Vagina (tissue), 2 donors: ENCODE measurements around the gene MLF2. TPM values are rescaled to one million over a fixed set of nuclear protein-coding genes. Genes with fewer than 3 reads are reported as not detected.
A peak's percentile ranks its signal among the peaks of the same experiment; 100 is the strongest.

Experiments used
- DNase-seq, 2 donors: peaks; one replicate each; pipeline ENCODE4 v3.0.0-alpha.2; 2017; ENCODE audit errors: extremely low spot score in 2 of 2
- H3K27ac ChIP-seq: fragments of 200-600 bp; sonication (generic); one replicate; pipeline ENCODE4 v1.5.1; 2019
- H3K27me3 ChIP-seq: fragments of 200-600 bp; sonication (generic); one replicate; pipeline ENCODE4 v1.5.1; 2019
- H3K36me3 ChIP-seq, 2 donors: fragments of 200-600 bp; sonication (generic); one replicate each; pipeline ENCODE4 v1.5.1; 2017 to 2019
- H3K4me1 ChIP-seq: fragments of 200-600 bp; sonication (generic); one replicate; pipeline ENCODE4 v1.5.1; 2019
- H3K4me3 ChIP-seq, 2 donors: fragments of 200-600 bp; sonication (generic); 1 replicate in 1 of 2; 2 replicates in 1 of 2; pipeline ENCODE4 v1.5.1; 2016 to 2019
- H3K9me3 ChIP-seq: fragments of 200-600 bp; sonication (generic); one replicate; pipeline ENCODE4 v1.5.1; 2019
- POLR2A ChIP-seq, 2 donors: fragments of 450-650 bp; IDR thresholded peaks; one replicate each; pipeline ENCODE4 v1.6.1; 2017; ENCODE audit warnings: antibody characterized with exemption in 2 of 2, mild to moderate bottlenecking in 2 of 2, moderate library complexity in 2 of 2
- POLR2AphosphoS5 ChIP-seq, 2 donors: sonication (generic); formaldehyde crosslinking; IDR thresholded peaks; one replicate each; pipeline ENCODE4 v1.9.0; 2017; ENCODE audit warnings: antibody characterized with exemption in 2 of 2, mild to moderate bottlenecking in 2 of 2, low read depth in 1 of 2; ENCODE audit not compliant: insufficient read depth in 1 of 2
- intact Hi-C: fragments of 100-400 bp; cut with DNase I; formaldehyde crosslinking; loops from one replicate; pipeline ENCODE4 v1.15.1; 2023
- total RNA-seq: library from RNA; depleted of rRNA; stranded (reverse); fragments of >200 nt; gene quantifications from one replicate; pipeline ENCODE4 v1.2.3, GENCODE V29; 2016
- TF ChIP-seq, protein P1 (sequence below), 3 experiments: fragments of 450-650 bp in 2 of 3; fragments of 200-600 bp in 1 of 3; sonication (generic) in 1 of 3; IDR thresholded peaks; one replicate each; pipeline ENCODE4 v1.5.1; 2017 to 2019; ENCODE audit warnings: antibody characterized with exemption in 3 of 3, mild to moderate bottlenecking in 2 of 3, moderate library complexity in 2 of 3

The MLF2 gene
- total RNA-seq, 1 donor from 2014 or later: 150 TPM

DNA sequence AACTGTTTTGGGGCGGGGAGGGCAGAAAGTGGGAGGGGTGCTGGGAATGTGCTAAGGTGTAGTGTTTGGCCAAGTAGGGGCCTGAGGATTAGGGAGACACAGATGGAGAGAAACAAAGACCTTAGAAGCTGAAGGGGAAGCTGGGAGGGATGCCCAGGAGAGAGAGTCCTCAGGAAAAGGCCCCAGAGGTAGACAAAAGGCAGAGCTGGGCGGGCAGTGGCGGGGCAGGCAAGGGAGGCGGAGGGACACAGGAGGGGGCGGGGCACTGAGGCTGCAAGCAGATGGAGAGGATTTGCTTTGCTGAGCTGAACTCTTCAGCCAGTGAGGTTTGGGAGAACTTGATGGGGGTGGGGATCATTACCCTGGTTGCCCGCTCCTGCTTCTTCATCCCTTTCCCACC lies 16.0 kb upstream of the MLF2 start:
- Histone ChIP-seq H3K4me1 (peaks cover 64% of the 10 kb centered on the region), H3K4me3 (peak overlapping the region; percentile 75 to 98), H3K27me3 (no peaks in the 10 kb centered on the region), H3K9me3 (no peaks in the 10 kb centered on the region), H3K36me3 (peaks cover 0 to 20% of the 10 kb centered on the region in 2 donors), H3K27ac (peak overlapping the region; percentile 97)
- intact Hi-C loops: loop anchor here (5.0 kb wide), 1 partner anchor 58 kb away; the partner anchor contains the start of gene P3H3
- no peak for DNase-seq
- no peak for TF ChIP-seq POLR2AphosphoS5 (IDR thresholded peaks at IDR 0.05; ENCODE audit: insufficient read depth in 1 of 2, low read depth in 1 of 2)
- no peak for TF ChIP-seq POLR2A (IDR thresholded peaks at IDR 0.05)
- TF ChIP-seq, protein P1, sequence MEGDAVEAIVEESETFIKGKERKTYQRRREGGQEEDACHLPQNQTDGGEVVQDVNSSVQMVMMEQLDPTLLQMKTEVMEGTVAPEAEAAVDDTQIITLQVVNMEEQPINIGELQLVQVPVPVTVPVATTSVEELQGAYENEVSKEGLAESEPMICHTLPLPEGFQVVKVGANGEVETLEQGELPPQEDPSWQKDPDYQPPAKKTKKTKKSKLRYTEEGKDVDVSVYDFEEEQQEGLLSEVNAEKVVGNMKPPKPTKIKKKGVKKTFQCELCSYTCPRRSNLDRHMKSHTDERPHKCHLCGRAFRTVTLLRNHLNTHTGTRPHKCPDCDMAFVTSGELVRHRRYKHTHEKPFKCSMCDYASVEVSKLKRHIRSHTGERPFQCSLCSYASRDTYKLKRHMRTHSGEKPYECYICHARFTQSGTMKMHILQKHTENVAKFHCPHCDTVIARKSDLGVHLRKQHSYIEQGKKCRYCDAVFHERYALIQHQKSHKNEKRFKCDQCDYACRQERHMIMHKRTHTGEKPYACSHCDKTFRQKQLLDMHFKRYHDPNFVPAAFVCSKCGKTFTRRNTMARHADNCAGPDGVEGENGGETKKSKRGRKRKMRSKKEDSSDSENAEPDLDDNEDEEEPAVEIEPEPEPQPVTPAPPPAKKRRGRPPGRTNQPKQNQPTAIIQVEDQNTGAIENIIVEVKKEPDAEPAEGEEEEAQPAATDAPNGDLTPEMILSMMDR (IDR thresholded peaks at IDR 0.05): no peak

DNA sequence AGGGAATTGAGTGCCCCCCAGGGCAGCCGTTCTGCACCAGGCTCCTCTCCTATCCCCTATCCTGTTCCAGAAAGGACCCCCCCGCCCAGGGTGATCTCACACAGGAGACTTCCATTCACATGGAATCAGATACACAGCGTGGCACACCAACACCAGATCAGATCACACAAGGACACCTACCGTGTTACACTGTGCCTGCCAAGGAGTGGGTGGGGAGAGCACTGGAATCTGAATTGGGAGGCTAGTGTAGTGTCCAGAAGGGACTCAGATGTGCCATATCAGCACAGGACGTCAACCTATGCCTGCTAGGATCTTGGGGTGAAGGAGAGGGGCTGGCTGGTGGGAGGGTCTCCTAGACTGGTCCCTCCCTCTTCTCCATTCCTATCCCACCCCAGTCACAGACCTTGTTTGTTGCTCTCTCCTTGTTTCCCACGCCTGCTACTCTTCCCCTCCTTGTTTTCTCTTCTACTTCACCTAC lies 15.5 kb upstream of the MLF2 start:
- peaks cover 0 to 20% of the 10 kb centered on the region in 2 donors for H3K36me3 ChIP-seq
- no peak for TF ChIP-seq POLR2A (IDR thresholded peaks at IDR 0.05)
- TF ChIP-seq, protein P1 (IDR thresholded peaks at IDR 0.05): no peak
- no peak for TF ChIP-seq POLR2AphosphoS5 (IDR thresholded peaks at IDR 0.05; ENCODE audit: insufficient read depth in 1 of 2, low read depth in 1 of 2)
- intact Hi-C loops: loop anchor here (5.0 kb wide), 1 partner anchor 59 kb away; the partner anchor contains the start of gene P3H3
- H3K4me1 ChIP-seq: peaks cover 66% of the 10 kb centered on the region
- no peaks in the 10 kb centered on the region for H3K27me3 ChIP-seq
- H3K9me3 ChIP-seq: no peaks in the 10 kb centered on the region
- no peak for DNase-seq
- peak overlapping the region; percentile 97 for H3K27ac ChIP-seq
- H3K4me3 ChIP-seq: peak overlapping the region; percentile 75 to 98

DNA sequence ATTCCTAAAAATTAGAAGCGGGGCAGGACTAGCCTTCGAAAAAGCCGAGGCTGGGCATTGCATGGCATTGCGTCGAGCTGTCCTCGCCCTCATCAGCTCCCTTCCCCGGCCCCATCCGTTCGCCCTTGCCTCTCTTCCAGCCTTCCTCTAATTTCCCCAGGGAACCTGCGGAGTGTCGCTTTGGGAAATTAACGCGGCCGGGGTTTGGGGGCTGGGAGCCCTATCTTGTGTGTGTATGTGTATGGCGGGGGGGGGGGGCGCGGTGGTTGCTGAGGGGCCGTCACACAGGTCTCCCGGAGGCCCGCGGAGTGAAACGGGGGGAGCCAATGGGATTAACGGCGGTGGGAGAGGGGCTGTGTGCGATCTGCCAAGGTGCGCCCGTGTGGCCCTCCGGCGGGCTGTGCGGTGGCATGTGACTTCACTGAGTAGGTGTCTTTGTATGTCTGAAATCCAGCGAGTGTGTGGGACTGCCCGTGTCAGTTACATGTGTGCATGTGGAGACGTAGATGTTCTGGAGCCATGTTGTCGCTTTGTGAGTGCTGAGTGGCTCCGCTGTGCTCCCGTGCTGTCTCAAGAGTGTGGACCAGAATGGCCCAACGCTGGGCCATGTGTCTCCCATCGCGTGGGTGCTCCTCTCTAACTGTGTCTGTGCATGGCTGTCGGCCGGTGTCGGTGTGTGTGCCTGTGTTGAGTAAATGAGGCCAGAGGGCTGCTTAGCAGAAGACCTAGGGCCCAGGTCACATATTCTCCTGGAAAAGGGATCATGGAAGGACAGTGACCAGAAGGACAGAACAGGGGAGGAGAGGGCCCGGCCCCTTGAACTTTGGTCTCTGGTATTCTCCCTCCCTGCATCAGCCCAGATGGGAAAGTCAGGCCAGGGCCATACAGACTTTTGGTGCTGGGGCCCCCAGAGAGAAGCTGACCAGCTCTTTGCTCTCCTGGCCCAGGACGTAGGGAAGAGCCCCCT lies 14.7 kb upstream of the MLF2 start:
- no peak for DNase-seq
- intact Hi-C loops: loop anchor here (5.0 kb wide), 1 partner anchor 60 kb away; the partner anchor contains the start of gene P3H3
- H3K27ac ChIP-seq: peak overlapping the region; percentile 97
- H3K27me3 ChIP-seq: no peaks in the 10 kb centered on the region
- H3K36me3 ChIP-seq: peaks cover 0 to 20% of the 10 kb centered on the region in 2 donors
- H3K9me3 ChIP-seq: no peaks in the 10 kb centered on the region
- H3K4me1 ChIP-seq: peaks cover 74% of the 10 kb centered on the region
- peak overlapping the region; percentile 75 to 98 for H3K4me3 ChIP-seq
- TF ChIP-seq POLR2AphosphoS5 (IDR thresholded peaks at IDR 0.05; ENCODE audit: insufficient read depth in 1 of 2, low read depth in 1 of 2) (no peak), POLR2A (IDR thresholded peaks at IDR 0.05) (no peak)
- TF ChIP-seq, protein P1 (IDR thresholded peaks at IDR 0.05): no peak

DNA sequence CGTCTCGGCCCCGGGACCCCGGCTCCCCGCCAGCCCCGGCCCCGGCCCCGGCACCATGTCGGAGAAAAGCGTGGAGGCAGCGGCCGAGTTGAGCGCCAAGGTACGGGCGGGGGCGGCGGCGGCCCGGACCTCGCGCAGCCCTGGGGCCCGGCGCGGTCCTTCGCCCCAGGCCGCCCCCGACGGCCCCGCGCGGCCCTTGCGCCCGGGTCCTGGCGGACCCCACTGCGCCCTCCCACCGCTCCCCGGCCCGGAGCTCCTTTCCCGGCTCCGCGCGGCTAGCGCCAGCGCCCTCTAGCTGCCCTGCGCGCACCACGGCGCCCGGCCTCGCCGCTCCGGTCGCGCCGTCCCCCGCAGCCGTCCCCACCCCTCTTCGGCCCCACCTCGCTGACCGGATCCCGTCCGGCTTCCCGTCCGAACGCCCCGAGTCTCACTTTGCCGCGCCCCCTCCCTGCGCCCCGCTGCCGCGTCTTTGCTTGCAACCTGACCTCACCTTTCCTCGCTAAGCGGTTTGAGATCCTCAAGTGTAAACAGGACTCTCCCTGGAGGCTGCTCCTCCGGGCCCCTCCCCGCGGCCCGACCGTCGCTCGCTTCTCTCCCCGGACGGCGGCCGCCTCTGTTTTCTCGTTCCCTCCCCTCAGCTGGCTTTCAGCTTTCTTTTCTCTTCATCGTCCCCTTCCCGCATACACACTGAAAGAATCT lies 13.9 kb upstream of the MLF2 start:
- peaks cover 0 to 20% of the 10 kb centered on the region in 2 donors for H3K36me3 ChIP-seq
- no peaks in the 10 kb centered on the region for H3K27me3 ChIP-seq
- TF ChIP-seq POLR2A (IDR thresholded peaks at IDR 0.05) (peak in 1 of 2 donors; percentile 35), POLR2AphosphoS5 (IDR thresholded peaks at IDR 0.05; ENCODE audit: insufficient read depth in 1 of 2, low read depth in 1 of 2) (peak in 1 of 2 donors; percentile 68)
- TF ChIP-seq, protein P1 (IDR thresholded peaks at IDR 0.05): peak in 2 of 3 experiments; percentile 27 to 42
- no peak for DNase-seq
- peak overlapping the region; percentile 75 to 98 for H3K4me3 ChIP-seq
- intact Hi-C loops: loop anchor here (5.0 kb wide), 1 partner anchor 61 kb away; the partner anchor contains the start of gene P3H3
- peaks cover 68% of the 10 kb centered on the region for H3K4me1 ChIP-seq
- peak overlapping the region; percentile 97 for H3K27ac ChIP-seq
- no peaks in the 10 kb centered on the region for H3K9me3 ChIP-seq
